ENCODE results near the gene ARMC12. TPM values are rescaled to one million over a fixed set of nuclear protein-coding genes. Genes with fewer than 3 reads are reported as not detected.

Gene ARMC12
- total and polyA plus RNA-seq, 2 of the 13 experiments (the other 11 are each of a cell fraction or from before 2014, with no cell fraction given): 1.3 TPM; not detected in 1

GRCh38 chr6:35727935-35728682 lies 8.7 kb upstream of the ARMC12 start (continued):
- no peak for TF ChIP-seq SNRNP70 (IDR thresholded peaks at IDR 0.05; ENCODE audit: low read depth, low read length)
- no peak; the same call in 1 of the 2 replicates for TF ChIP-seq ZNF329 (CRISPR knock-in tag; IDR thresholded peaks at IDR 0.05; ENCODE audit: low read depth)
- peak; percentile 50; the same call in 1 of the 2 replicates for TF ChIP-seq PHF20 (CRISPR knock-in tag; IDR thresholded peaks at IDR 0.05)
- no peak; the same call in 1 of the 2 replicates for TF ChIP-seq ZNF563 (CRISPR knock-in tag; IDR thresholded peaks at IDR 0.05)
- TF ChIP-seq, protein P1, sequence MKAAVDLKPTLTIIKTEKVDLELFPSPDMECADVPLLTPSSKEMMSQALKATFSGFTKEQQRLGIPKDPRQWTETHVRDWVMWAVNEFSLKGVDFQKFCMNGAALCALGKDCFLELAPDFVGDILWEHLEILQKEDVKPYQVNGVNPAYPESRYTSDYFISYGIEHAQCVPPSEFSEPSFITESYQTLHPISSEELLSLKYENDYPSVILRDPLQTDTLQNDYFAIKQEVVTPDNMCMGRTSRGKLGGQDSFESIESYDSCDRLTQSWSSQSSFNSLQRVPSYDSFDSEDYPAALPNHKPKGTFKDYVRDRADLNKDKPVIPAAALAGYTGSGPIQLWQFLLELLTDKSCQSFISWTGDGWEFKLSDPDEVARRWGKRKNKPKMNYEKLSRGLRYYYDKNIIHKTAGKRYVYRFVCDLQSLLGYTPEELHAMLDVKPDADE (CRISPR knock-in tag; IDR thresholded peaks at IDR 0.05): peak; percentile 63; the same call in 1 of the 2 replicates
- TF ChIP-seq E2F5 (CRISPR knock-in tag; conservative IDR thresholded peaks at IDR 0.05): no peak; the same call in none of the 2 replicates
- TF ChIP-seq ZNF484 (CRISPR knock-in tag; IDR thresholded peaks at IDR 0.05; ENCODE audit: borderline replicate concordance, low read depth): no peak
- TF ChIP-seq ZBTB21 (CRISPR knock-in tag; IDR thresholded peaks at IDR 0.05): no peak
- peak; percentile 29; the same call in 1 of the 2 replicates for TF ChIP-seq ZNF121 (CRISPR knock-in tag; IDR thresholded peaks at IDR 0.05)
- TF ChIP-seq, protein P2, sequence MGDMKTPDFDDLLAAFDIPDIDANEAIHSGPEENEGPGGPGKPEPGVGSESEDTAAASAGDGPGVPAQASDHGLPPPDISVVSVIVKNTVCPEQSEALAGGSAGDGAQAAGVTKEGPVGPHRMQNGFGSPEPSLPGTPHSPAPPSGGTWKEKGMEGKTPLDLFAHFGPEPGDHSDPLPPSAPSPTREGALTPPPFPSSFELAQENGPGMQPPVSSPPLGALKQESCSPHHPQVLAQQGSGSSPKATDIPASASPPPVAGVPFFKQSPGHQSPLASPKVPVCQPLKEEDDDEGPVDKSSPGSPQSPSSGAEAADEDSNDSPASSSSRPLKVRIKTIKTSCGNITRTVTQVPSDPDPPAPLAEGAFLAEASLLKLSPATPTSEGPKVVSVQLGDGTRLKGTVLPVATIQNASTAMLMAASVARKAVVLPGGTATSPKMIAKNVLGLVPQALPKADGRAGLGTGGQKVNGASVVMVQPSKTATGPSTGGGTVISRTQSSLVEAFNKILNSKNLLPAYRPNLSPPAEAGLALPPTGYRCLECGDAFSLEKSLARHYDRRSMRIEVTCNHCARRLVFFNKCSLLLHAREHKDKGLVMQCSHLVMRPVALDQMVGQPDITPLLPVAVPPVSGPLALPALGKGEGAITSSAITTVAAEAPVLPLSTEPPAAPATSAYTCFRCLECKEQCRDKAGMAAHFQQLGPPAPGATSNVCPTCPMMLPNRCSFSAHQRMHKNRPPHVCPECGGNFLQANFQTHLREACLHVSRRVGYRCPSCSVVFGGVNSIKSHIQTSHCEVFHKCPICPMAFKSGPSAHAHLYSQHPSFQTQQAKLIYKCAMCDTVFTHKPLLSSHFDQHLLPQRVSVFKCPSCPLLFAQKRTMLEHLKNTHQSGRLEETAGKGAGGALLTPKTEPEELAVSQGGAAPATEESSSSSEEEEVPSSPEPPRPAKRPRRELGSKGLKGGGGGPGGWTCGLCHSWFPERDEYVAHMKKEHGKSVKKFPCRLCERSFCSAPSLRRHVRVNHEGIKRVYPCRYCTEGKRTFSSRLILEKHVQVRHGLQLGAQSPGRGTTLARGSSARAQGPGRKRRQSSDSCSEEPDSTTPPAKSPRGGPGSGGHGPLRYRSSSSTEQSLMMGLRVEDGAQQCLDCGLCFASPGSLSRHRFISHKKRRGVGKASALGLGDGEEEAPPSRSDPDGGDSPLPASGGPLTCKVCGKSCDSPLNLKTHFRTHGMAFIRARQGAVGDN (CRISPR knock-in tag; IDR thresholded peaks at IDR 0.05): peak; percentile 94
- TF ChIP-seq, protein P3, sequence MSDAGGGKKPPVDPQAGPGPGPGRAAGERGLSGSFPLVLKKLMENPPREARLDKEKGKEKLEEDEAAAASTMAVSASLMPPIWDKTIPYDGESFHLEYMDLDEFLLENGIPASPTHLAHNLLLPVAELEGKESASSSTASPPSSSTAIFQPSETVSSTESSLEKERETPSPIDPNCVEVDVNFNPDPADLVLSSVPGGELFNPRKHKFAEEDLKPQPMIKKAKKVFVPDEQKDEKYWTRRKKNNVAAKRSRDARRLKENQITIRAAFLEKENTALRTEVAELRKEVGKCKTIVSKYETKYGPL (CRISPR knock-in tag; IDR thresholded peaks at IDR 0.05): no peak
- TF ChIP-seq ARNTL (CRISPR knock-in tag; IDR thresholded peaks at IDR 0.05): 0 out of 2 replicates have a peak, but pooled peaks have one; percentile 14
- no peak for TF ChIP-seq TCF7L2 (IDR thresholded peaks at IDR 0.05; ENCODE audit: low read depth, low read length)
- no peak for TF ChIP-seq ZNF496 (CRISPR knock-in tag; IDR thresholded peaks at IDR 0.05; ENCODE audit: insufficient replicate concordance)
- no peak for TF ChIP-seq ZNF609 (CRISPR knock-in tag; IDR thresholded peaks at IDR 0.05; ENCODE audit: borderline replicate concordance)
- TF ChIP-seq ZFAT (CRISPR knock-in tag; conservative IDR thresholded peaks at IDR 0.05): no peak

Measured in HepG2 (cell line).